ENCODE results near the gene METTL27.

GRCh38 chr7:73861305-73861704, 19.0 kb upstream of the METTL27 start:
- TF ChIP-seq TARDBP (IDR thresholded peaks at IDR 0.05), result no peak
- no peak for TF ChIP-seq BHLHE40 (IDR thresholded peaks at IDR 0.05; ENCODE audit: borderline replicate concordance)
- TF ChIP-seq PKNOX1 (IDR thresholded peaks at IDR 0.05), result no peak
- TF ChIP-seq SP1 (IDR thresholded peaks at IDR 0.05), result no peak

Data from HEK293T (cell line).